ENCODE results near the gene MIOS.
A peak's percentile ranks its signal among the peaks of the same experiment; 100 is the strongest.

MIOS gene

DNA sequence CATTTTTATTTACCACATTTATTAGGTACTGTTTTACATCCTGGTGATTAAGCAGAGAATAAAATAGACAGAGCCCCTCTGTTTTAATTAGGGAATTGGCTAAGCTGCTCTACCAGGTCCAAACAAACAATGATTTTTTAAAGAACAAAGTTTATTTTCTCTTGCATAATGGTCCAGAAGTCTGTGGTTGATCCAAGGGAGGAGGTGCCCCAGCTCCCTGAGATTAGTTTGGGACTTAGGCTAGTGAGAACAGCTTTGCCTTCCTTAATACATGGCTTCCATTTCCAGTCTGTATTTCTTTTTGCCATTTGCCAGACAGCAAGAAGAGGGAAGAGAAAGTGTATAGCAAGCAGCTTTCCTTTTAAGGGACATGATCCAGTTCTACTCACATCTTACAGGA lies 2.9 kb upstream of the MIOS start:
- Mint-ChIP-seq H3K27me3 (ENCODE audit: low read depth) (no peaks in the 10 kb centered on the region), H3K27ac (peak overlapping the region in 1 of 3 experiments; percentile 47), H3K36me3 (ENCODE audit: low read depth) (peaks cover 34% of the 10 kb centered on the region), H3K4me1 (peaks cover 16% of the 10 kb centered on the region), H3K4me3 (no peak overlapping the region), H3K9me3 (peaks cover 17% of the 10 kb centered on the region)
- TF ChIP-seq CTCF (IDR thresholded peaks at IDR 0.05; ENCODE audit: unreplicated experiment in 3 of 3): no peak

GRCh38 chr7:7564323-7564780 lies 2.3 kb upstream of the MIOS start:
- Mint-ChIP-seq H3K27ac (no peak overlapping the region), H3K4me1 (peaks cover 22% of the 10 kb centered on the region), H3K4me3 (no peak overlapping the region), H3K27me3 (ENCODE audit: low read depth) (no peaks in the 10 kb centered on the region), H3K9me3 (peaks cover 12% of the 10 kb centered on the region), H3K36me3 (ENCODE audit: low read depth) (peaks cover 34% of the 10 kb centered on the region)
- TF ChIP-seq CTCF (IDR thresholded peaks at IDR 0.05; ENCODE audit: unreplicated experiment in 3 of 3): no peak

DNA sequence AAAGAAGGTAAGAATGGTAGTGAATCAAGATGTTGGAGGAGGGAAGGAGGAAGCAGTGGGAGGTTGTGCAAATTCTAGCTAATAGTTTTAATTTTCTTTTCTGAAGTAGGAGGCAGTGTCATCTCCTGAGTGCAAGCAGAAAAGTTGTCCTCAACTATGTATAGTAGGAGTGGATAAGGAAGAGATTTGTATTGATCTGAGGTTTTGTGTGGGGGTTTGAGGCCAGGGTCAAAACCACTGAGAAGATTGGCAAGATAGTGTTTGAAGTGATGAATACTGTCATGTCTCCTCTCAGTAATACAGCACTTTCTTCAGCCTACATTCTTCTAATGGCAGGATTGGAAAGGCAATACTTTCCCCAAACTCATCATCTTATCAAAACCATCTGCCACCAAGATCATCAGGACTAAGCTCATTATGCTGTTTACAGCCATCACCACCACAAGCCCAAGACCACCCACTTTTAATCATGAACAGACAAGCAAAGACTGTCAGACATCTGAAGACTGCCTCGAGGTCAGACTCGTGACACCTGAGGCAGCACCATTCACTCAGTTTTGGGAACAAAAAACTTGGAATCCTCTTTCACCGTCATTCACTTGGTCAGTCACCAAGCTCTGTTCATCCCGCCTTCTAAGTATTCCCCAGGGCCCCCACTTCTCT lies 1.5 kb upstream of the MIOS start:
- TF ChIP-seq CTCF (IDR thresholded peaks at IDR 0.05; ENCODE audit: unreplicated experiment in 3 of 3): no peak
- Mint-ChIP-seq H3K27ac (no peak overlapping the region), H3K36me3 (ENCODE audit: low read depth) (peaks cover 34% of the 10 kb centered on the region), H3K4me1 (peaks cover 25% of the 10 kb centered on the region), H3K4me3 (no peak overlapping the region), H3K27me3 (ENCODE audit: low read depth) (no peaks in the 10 kb centered on the region), H3K9me3 (peaks cover 10% of the 10 kb centered on the region)

DNA sequence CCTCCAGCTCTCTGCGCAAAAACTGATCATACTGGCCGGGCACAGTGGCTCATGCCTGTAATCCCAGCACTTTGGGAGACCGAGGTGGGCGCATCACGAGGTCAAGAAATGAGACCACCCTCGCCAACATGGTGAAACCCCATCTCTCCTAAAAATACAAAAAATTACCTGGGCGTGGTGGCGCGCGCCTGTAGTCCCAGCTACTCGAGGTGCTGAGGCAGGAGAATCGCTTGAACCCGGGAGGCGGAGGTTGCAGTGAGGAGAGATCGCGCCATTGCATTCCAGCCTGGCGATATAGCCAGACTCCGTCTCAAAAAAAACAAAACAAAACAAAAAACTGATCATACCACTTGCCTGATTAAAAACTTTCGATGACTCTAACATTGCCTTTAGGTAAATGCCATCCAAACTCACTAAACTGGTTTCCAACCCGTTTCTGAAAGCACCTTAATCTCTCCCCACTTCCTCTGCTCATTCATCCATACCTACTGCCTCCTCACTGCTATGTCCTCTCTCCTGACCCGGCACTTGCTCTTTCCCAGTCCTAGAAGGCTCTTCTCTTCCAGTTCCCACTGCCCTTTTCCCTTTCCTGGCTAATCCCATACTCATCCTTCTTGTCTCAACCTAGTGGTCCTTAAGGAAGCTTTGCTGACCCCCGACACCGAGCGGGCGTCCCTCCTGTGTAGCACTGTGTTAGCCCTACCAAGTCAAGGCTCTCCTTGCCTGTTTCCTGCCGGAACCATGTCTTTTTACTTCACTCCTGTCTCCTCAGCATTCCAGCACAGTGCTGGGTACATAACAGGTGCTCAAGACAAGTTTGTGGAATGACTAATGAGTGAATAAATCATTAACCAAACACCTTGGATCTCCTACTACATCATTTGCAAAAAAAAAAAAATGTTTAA lies 686 bp upstream of the MIOS start:
- no peak for TF ChIP-seq CTCF (IDR thresholded peaks at IDR 0.05; ENCODE audit: unreplicated experiment in 3 of 3)

DNA sequence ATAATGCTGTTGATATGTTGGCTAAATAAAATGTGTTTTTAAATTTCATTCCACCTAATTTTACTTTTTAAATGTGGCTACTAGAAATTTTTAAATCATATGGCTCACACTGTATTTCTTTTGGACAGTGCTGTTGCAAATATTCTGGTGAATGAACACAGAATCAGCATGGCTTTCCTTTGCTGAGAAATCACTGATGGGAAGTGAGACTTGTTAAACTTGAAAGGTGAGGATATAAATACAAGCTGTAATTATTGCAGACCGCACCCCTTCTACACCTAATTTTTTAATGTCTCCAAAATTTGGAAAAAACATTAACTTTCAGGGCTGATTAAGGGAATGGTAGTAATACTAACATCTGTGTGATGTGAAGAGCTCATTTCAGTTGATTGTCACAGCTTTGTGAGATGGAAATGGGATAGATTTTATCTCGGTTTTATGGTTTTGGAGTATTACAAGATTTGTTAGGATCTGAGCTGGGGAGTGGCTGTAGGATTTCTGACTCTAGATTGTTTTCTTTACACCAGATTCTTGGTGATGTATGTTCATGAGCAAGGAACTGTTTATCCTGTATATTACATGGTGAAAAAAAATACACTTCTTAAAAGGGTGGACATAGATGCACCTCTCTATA lies 1.3 kb downstream of the MIOS start:
- peaks cover 25% of the 10 kb centered on the region for H3K4me1 Mint-ChIP-seq
- peak overlapping the region; percentile 66 to 83 (median 82) for H3K27ac Mint-ChIP-seq
- no peak for TF ChIP-seq CTCF (IDR thresholded peaks at IDR 0.05; ENCODE audit: unreplicated experiment in 3 of 3)
- no peaks in the 10 kb centered on the region for H3K27me3 Mint-ChIP-seq (ENCODE audit: low read depth)
- H3K36me3 Mint-ChIP-seq (ENCODE audit: low read depth): peaks cover 37% of the 10 kb centered on the region
- peak overlapping the region; percentile 80 to 88 (median 87) for H3K4me3 Mint-ChIP-seq
- peaks cover 8% of the 10 kb centered on the region for H3K9me3 Mint-ChIP-seq

More for the DNA sequence above, 686 bp upstream of the MIOS start:
- no peak overlapping the region for H3K27ac Mint-ChIP-seq
- peaks cover 25% of the 10 kb centered on the region for H3K4me1 Mint-ChIP-seq
- H3K4me3 Mint-ChIP-seq: no peak overlapping the region
- H3K27me3 Mint-ChIP-seq (ENCODE audit: low read depth): no peaks in the 10 kb centered on the region
- peaks cover 8% of the 10 kb centered on the region for H3K9me3 Mint-ChIP-seq
- H3K36me3 Mint-ChIP-seq (ENCODE audit: low read depth): peaks cover 35% of the 10 kb centered on the region

Data from nephron (organoid).